Activated naive CD8-positive, alpha-beta T cell (primary cell): ENCODE results near the gene VPS41.

ENCODE experiments used
- H3K27ac Mint-ChIP-seq: one replicate; pipeline ENCODE4 v1.8.0; 2021; ENCODE audit warnings: mixed read lengths
- H3K27me3 Mint-ChIP-seq: one replicate; pipeline ENCODE4 v1.8.0; 2021; ENCODE audit warnings: mixed read lengths
- H3K36me3 Mint-ChIP-seq: one replicate; pipeline ENCODE4 v1.8.0; 2021; ENCODE audit warnings: mixed read lengths
- H3K4me1 Mint-ChIP-seq: one replicate; pipeline ENCODE4 v1.8.0; 2021; ENCODE audit warnings: low read depth, mixed read lengths
- H3K4me3 Mint-ChIP-seq: one replicate; pipeline ENCODE4 v1.8.0; 2021; ENCODE audit warnings: mild to moderate bottlenecking, mixed read lengths
- H3K9me3 Mint-ChIP-seq: one replicate; pipeline ENCODE4 v1.8.0; 2021; ENCODE audit warnings: low read depth, mixed read lengths

Gene VPS41

GRCh38 chr7:38775506-38776175 is 133.3 kb downstream of the VPS41 start:
- peaks cover 15% of the 10 kb centered on the region for H3K36me3 Mint-ChIP-seq

GRCh38 chr7:38773430-38773829 is 135.6 kb downstream of the VPS41 start:
- H3K9me3 Mint-ChIP-seq: no peaks in the 10 kb centered on the region
- no peak overlapping the region for H3K27ac Mint-ChIP-seq
- no peaks in the 10 kb centered on the region for H3K27me3 Mint-ChIP-seq
- peaks cover 25% of the 10 kb centered on the region for H3K36me3 Mint-ChIP-seq
- no peaks in the 10 kb centered on the region for H3K4me1 Mint-ChIP-seq
- H3K4me3 Mint-ChIP-seq: no peak overlapping the region

More at GRCh38 chr7:38775506-38776175, 133.3 kb downstream of the VPS41 start:
- H3K9me3 Mint-ChIP-seq: no peaks in the 10 kb centered on the region
- H3K4me3 Mint-ChIP-seq: no peak overlapping the region
- no peaks in the 10 kb centered on the region for H3K4me1 Mint-ChIP-seq
- H3K27me3 Mint-ChIP-seq: no peaks in the 10 kb centered on the region
- no peak overlapping the region for H3K27ac Mint-ChIP-seq

DNA sequence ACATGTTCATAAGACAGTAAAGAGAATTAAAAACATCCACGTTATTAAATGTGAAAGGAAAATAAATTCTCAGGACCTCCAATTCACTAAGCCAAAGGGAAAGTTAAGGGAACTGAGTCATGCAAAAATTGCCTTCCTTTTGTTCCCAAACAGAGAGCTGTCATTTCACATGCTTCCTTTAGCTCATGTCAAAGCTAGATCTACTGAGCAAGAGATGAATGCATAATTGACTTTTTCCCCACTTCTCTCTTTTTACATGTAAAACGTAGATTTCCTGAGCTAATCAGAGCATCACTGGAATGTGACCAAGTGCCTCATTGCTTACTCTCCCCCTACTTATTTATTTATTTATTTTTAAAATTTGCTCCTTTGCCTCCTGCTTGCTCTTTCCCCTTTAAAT is 148.8 kb downstream of the VPS41 start:
- H3K4me1 Mint-ChIP-seq: no peaks in the 10 kb centered on the region
- H3K27me3 Mint-ChIP-seq: no peaks in the 10 kb centered on the region
- peaks cover 19% of the 10 kb centered on the region for H3K36me3 Mint-ChIP-seq
- H3K27ac Mint-ChIP-seq: no peak overlapping the region
- H3K9me3 Mint-ChIP-seq: no peaks in the 10 kb centered on the region
- no peak overlapping the region for H3K4me3 Mint-ChIP-seq

DNA sequence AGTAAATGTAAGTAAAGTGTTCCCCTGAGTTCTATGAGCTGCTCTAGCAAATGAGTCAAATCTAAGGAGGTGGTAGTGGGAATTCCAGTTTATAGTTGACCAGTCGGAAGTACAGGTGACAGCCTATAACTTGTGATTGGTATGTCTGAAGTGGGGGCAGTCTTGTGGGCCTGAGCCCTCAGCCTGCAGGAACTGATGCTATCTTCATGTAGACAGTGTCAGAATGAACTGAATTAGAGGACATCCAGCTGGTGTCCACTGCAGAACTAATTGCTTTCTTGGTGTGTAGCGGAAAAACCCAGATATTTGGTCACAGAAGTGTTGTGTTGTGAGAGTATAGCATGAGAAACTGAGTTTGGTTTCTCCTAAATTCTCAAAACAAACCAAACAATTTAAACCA is 150.0 kb downstream of the VPS41 start:
- no peak overlapping the region for H3K4me3 Mint-ChIP-seq
- no peaks in the 10 kb centered on the region for H3K9me3 Mint-ChIP-seq
- H3K27ac Mint-ChIP-seq: no peak overlapping the region
- H3K36me3 Mint-ChIP-seq: peaks cover 14% of the 10 kb centered on the region
- H3K4me1 Mint-ChIP-seq: no peaks in the 10 kb centered on the region
- H3K27me3 Mint-ChIP-seq: no peaks in the 10 kb centered on the region

DNA sequence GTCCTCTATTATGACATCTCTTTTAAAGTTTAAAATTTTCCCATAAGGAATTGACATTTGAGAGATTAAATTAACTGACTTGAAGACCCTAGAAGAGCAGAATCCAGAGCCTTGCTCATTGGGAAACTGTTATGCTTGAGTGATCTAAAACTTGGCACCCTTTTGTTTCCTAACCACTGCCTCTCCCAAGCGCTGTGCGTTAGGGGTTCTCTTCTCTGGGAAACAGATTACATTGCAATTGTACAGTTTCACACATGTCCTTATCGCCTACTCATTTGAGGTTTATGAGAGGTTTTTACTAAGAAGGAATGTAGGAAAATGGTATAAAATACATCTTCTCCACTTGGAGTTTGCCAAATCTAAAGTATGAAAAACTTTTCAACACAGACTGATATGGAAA is 151.1 kb downstream of the VPS41 start:
- H3K27ac Mint-ChIP-seq: no peak overlapping the region
- no peaks in the 10 kb centered on the region for H3K9me3 Mint-ChIP-seq
- H3K4me3 Mint-ChIP-seq: no peak overlapping the region
- H3K27me3 Mint-ChIP-seq: no peaks in the 10 kb centered on the region
- H3K4me1 Mint-ChIP-seq: no peaks in the 10 kb centered on the region
- peaks cover 14% of the 10 kb centered on the region for H3K36me3 Mint-ChIP-seq

DNA sequence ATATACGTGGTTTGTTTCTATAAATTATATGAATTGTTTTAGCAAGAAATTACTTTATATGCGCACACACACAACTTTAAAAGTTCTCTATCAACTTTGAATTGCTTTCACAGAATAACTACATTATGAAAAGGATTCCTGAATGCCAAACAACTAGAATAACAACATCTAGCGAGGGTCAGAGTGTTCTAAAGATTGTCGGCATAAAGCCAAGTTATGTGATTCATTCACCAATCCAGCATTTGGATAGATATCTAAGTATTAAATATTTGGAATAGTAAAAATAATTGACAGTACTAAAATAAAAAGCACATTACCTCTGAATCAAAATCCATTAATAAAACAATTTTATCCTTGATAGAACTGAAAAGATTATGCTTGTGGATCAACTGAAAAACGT is 152.5 kb downstream of the VPS41 start:
- Mint-ChIP-seq H3K4me3 (no peak overlapping the region), H3K9me3 (no peaks in the 10 kb centered on the region), H3K27ac (no peak overlapping the region), H3K36me3 (peaks cover 22% of the 10 kb centered on the region), H3K27me3 (no peaks in the 10 kb centered on the region), H3K4me1 (no peaks in the 10 kb centered on the region)

GRCh38 chr7:38753347-38753746 is 155.6 kb downstream of the VPS41 start:
- Mint-ChIP-seq H3K4me1 (no peaks in the 10 kb centered on the region), H3K9me3 (no peaks in the 10 kb centered on the region), H3K27me3 (no peaks in the 10 kb centered on the region), H3K36me3 (peaks cover 22% of the 10 kb centered on the region), H3K27ac (no peak overlapping the region), H3K4me3 (no peak overlapping the region)

DNA sequence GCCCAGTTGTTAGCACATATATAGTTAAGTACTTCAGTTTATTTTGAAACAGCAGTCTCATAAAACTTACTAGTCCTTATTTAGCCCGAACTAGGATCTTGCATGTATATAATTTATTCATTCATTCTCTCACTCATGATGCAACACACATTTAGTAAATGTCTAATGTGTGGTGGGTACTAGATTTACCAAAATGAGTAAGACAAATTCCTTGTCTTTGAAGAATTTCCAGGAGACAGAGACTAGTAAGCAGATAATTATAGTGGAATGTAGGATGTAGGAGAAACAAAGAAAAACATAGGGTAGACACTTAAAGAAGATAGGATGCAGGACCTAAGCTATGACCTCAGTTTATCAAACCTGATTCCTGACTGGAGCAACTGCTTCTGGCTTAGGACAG is 157.6 kb downstream of the VPS41 start:
- H3K27me3 Mint-ChIP-seq: no peaks in the 10 kb centered on the region

DNA sequence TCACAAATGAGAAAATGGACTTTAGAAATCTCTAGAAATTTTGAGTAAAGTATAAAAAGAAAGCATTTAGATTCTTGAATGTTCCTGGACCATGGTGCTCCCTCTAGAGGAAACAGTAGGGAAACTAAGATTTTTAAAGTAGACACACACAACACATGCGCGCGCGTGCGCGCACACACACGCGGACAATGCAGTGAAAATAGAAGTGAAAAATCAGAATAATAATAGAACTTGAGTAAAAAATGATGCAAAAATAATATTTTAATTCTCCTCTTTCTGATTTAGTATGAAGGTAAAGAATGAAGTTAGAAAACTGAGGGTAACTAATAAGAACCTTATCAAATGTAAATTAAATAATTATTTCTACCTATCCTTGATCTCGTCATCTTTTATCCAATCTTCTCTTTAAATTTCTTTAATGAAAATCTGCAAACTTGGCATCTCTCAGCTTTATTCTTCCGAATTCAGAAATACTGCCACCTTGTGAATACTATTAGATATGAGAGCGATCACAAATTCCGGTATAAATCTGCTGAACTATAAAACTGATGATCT is 160.9 kb downstream of the VPS41 start:
- H3K36me3 Mint-ChIP-seq: peaks cover 31% of the 10 kb centered on the region

More for the DNA sequence above, 157.6 kb downstream of the VPS41 start:
- Mint-ChIP-seq H3K27ac (no peak overlapping the region), H3K4me1 (no peaks in the 10 kb centered on the region), H3K4me3 (no peak overlapping the region), H3K9me3 (no peaks in the 10 kb centered on the region), H3K36me3 (peaks cover 23% of the 10 kb centered on the region)

DNA sequence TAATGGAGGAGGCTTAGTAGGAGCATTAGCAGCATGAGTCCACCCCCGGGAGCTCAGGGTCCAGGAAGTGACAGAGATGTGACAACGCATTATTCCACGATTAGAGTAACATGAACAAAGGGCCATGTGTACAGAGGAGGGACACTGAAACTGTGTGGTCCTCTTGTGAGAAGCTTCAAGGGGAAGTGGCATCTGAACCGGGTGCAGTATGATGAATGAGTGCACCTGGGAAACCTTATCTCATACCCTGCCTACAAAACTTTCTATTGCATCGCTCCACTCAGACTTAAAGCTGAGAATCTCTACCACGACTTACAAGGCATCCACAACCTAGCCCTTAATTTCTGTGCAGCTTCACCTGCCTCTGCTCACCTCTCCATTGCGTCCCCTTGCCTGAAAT is 162.6 kb downstream of the VPS41 start:
- no peak overlapping the region for H3K4me3 Mint-ChIP-seq
- H3K4me1 Mint-ChIP-seq: no peaks in the 10 kb centered on the region
- no peak overlapping the region for H3K27ac Mint-ChIP-seq
- peaks cover 27% of the 10 kb centered on the region for H3K36me3 Mint-ChIP-seq
- no peaks in the 10 kb centered on the region for H3K27me3 Mint-ChIP-seq
- no peaks in the 10 kb centered on the region for H3K9me3 Mint-ChIP-seq

More for the DNA sequence above, 160.9 kb downstream of the VPS41 start:
- no peak overlapping the region for H3K27ac Mint-ChIP-seq
- no peaks in the 10 kb centered on the region for H3K27me3 Mint-ChIP-seq
- no peaks in the 10 kb centered on the region for H3K9me3 Mint-ChIP-seq
- H3K4me1 Mint-ChIP-seq: no peaks in the 10 kb centered on the region
- H3K4me3 Mint-ChIP-seq: no peak overlapping the region

DNA sequence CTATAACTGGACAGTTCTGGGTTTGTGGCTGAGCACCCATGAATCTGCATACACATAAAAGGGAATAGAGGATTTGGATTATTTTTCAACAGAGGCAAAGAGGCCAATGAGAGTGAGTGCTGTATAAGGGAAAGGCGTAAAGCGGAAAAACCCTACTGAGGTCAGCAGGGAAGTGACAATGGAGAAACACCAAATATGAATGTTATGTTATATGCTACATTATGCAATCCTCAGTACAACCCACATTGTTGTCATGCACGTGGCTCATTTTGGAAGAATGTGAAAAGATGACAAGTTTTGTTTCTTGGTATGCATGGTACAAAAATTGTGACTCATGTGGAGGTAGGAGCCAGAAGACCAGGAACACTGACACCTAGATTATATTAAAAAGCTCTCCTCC is 164.2 kb downstream of the VPS41 start:
- Mint-ChIP-seq H3K36me3 (peaks cover 32% of the 10 kb centered on the region), H3K27me3 (no peaks in the 10 kb centered on the region), H3K9me3 (no peaks in the 10 kb centered on the region), H3K27ac (no peak overlapping the region), H3K4me1 (no peaks in the 10 kb centered on the region), H3K4me3 (no peak overlapping the region)

DNA sequence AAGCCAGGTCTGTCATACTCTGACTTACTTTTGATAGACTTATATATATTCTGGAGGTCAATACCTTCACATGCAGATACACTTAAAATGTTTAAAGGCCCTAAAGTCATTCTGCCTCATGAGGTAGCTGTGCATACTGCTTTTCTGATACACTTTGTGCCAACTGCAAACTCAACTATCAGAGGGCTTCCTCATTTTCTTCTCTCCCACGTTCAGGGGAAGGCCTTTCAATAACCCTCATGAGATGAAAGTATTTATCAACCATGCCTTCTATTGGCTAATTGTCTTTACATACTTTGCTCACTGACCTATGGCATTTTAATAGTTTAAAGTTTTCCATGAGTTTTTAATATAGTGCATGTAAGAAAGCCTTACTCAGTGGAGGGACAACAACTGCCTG is 165.1 kb downstream of the VPS41 start:
- H3K27me3 Mint-ChIP-seq: no peaks in the 10 kb centered on the region
- H3K36me3 Mint-ChIP-seq: peaks cover 32% of the 10 kb centered on the region
- H3K27ac Mint-ChIP-seq: no peak overlapping the region
- no peaks in the 10 kb centered on the region for H3K9me3 Mint-ChIP-seq
- no peaks in the 10 kb centered on the region for H3K4me1 Mint-ChIP-seq
- no peak overlapping the region for H3K4me3 Mint-ChIP-seq

DNA sequence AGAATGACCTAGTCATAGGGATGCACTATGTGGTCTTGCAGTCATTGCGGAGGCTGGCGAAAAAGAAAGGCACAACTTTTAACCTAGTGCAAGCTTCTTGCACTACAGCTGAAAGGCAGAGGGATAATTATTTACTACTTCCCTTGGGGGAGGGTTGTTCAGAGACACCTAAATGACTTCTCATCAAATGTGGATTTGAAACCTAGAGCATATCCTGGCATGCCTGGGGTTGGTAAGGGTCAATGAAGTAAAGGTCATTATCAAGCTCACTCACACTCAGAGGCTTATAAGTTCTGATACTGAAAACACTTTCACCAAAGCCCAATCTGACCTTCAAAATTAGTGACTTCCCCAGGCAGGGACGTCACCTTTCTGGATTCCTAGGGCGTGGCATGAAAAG is 168.9 kb downstream of the VPS41 start:
- Mint-ChIP-seq H3K36me3 (peaks cover 29% of the 10 kb centered on the region), H3K27me3 (no peaks in the 10 kb centered on the region)

DNA sequence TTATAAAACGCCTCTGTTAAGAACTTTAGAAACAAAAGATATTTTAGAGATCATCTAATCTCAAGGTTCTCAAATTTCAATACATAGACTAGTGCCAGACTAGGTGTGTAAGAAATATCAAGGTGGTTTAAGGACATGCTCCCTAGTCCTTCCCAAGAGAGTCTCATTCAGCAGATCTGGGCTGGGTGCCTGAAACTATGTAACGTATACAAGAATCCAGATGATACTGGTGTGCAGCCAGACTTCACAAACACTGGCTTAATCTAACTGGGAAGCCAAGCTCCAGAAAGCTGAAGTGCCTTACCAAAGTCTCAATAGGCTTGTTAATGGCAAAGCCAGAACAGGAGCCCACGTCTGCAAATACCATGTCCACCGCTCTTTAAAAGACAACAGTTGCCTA is 172.9 kb downstream of the VPS41 start:
- H3K4me1 Mint-ChIP-seq: no peaks in the 10 kb centered on the region
- no peaks in the 10 kb centered on the region for H3K9me3 Mint-ChIP-seq
- H3K36me3 Mint-ChIP-seq: peaks cover 30% of the 10 kb centered on the region
- H3K27ac Mint-ChIP-seq: no peak overlapping the region
- no peaks in the 10 kb centered on the region for H3K27me3 Mint-ChIP-seq
- H3K4me3 Mint-ChIP-seq: no peak overlapping the region

More for the DNA sequence above, 168.9 kb downstream of the VPS41 start:
- Mint-ChIP-seq H3K4me1 (no peaks in the 10 kb centered on the region), H3K4me3 (no peak overlapping the region), H3K9me3 (no peaks in the 10 kb centered on the region), H3K27ac (no peak overlapping the region)

GRCh38 chr7:38731215-38731614 is 177.8 kb downstream of the VPS41 start:
- Mint-ChIP-seq H3K27ac (no peak overlapping the region), H3K9me3 (no peaks in the 10 kb centered on the region), H3K36me3 (peaks cover 29% of the 10 kb centered on the region), H3K4me3 (no peak overlapping the region), H3K27me3 (no peaks in the 10 kb centered on the region), H3K4me1 (no peaks in the 10 kb centered on the region)

DNA sequence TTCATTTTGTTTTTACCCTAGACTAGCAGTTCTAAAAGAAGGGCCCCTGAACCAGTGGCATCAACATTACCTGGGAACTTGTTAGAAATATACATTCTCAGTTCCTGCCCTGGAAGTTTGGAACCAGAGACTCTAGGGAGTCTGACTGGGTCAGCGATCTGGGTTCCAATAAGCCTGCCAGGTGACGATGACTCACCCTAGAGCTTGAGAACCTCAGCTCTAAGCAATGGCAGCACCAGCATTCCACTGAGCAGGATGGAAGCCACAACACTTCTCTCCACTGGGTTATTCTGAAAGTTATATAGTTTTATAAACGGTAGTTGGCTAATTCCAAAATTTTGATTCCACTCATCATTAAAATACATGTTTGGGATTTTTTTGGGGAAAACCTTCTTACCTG is 180.8 kb downstream of the VPS41 start:
- no peaks in the 10 kb centered on the region for H3K9me3 Mint-ChIP-seq
- H3K4me1 Mint-ChIP-seq: no peaks in the 10 kb centered on the region
- no peak overlapping the region for H3K4me3 Mint-ChIP-seq
- no peak overlapping the region for H3K27ac Mint-ChIP-seq
- H3K27me3 Mint-ChIP-seq: no peaks in the 10 kb centered on the region
- H3K36me3 Mint-ChIP-seq: peaks cover 22% of the 10 kb centered on the region
